Stimulated activated CD8-positive, alpha-beta memory T cell treated with anti-CD3 and anti-CD28 coated beads, Interleukin-4, amount 100 ng/mL, for 24 hours (primary cell): ENCODE results near the gene ASIC3.

ENCODE experiments used
- DNase-seq: peaks from one replicate; pipeline ENCODE4 v3.0.0-alpha.2; 2020; ENCODE audit warnings: low read depth

Gene ASIC3

DNA sequence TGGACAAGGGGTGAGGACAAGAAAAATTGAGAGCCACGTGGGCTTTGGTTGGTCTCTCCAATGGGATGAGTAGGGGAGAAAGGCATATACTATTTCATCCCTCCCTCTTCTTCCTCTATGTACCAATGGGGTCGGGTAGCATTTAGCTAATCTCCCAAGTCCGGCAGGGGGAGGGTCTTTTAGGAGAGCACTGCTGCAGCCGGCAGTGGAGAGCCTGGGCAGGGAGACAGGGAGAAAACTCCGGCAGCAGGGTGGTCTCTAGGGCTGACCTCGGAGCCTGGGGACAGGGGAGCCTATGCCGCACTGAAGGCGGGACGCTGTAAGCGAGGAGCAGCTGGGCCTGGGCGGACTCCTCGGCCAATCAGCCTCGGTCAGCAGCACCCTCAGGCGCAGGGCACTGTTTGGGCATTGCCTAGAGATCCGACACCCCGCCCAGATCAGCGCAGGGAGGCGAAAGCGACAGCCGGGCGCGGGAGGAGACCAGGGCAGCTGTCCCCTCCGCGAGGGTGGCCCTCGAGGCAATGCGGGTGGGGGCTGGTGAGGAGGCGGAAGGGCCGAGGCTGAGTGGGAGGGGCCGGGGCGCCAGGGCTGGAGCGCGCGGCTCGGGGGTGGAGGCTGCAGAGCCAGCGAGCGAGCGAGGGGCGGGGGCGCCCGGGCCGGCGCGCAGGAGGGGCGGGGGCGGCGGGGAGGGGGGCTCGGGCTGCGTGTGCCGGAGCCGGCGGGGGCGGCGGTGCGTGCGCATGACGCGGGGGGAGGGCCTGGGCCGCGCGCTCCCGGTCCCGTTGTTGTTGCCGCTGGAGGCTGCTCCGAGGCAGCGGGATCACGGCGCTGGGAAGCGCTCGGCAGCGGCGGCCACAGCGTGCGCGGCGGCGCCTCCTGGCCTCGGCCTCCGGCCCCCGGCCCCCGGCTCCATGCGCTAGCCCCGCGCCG, 37.6 kb downstream of the ASIC3 start, which contains the start of gene AGAP3:
Gene AGAP3 (plus strand): TSS at position 785 of the 930 bp plus-strand sequence. CDS start 267 bp downstream, outside the sequence.
- no peak for DNase-seq

- DNase-seq, result no peak
Measured at GRCh38 chr7:151086802-151087244, 38.5 kb downstream of the ASIC3 start.

DNA sequence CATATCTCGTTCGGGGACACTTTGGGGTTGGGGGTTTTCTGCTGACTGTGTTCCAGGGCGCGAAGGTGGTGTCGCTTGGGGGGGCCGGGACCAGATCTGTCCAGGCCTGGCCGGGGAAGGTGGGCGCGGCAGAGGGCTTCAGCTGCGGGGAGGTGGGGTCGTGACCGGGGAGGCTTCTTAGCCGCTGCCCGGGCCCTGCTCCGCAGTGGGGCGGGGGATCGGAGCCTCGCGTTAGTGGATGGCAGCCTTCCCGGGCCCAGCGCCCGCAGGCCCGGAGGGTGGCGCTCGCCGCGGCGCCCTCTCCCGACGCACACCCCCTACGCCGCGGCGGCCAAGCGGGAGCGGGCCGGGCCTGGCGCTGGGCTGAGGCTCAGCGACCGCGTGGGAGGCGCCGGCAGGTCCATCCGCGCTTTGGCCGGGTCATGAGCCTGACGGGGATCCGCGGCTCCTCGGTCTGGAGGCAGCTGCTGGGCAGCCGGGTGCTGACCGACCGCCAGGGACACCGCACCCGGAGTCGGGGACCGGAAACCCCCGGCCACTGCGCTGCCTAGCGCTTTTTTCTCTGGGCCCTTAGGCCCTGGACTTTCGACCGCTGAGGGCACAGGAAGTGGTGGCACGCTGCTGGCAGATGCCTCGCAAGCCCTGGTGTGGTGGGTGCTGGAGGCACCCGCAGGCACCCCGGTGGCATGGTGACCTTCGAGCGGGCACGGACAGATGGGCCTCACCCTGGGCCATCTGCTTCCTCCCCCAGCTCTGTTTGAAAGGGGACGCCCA, 39.1 kb downstream of the ASIC3 start:
- no peak for DNase-seq

DNA sequence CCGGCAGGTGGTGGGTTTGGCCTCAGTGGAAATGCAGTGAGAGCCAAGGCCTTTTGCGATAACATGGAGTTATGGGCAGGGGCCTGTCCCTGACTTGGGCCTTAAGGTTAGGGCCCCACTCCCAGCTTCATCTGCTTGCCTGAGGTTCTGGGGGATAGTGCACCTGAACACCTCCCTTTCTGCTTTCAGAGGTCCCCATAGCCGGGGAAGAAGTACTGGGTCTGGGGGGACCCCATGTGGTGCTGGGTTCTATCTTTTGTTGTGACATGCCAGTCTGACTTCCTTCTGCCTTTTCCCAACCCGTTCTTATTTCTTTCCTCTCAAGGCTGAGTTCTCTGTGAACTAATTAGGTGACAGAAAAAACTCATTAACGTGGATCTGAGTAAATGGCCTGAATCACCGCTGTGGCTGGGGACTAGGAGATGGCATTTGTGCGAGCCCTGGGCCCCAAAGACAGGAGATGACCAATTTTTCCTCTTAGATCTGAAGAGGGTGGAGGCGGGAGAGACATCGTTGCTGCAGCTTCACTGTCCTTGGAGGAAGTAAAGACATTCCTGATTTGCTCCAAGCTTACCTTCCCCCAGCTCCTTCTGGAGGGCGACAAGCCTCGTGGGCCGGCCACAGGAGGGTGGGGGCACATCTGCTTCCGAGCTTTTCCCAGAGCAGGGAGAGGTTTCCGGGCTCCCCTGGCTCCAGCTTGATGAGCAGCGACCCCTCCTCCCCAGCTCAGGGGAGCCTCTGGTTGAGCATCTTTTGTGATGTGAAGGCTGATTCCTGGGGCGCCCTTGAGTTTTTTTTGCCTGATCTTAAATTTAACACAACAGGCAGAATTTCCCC, 39.9 kb downstream of the ASIC3 start:
- DNase-seq, result no peak

GRCh38 chr7:151088856-151089699, 40.7 kb downstream of the ASIC3 start:
- no peak for DNase-seq

GRCh38 chr7:151089893-151090730, 41.8 kb downstream of the ASIC3 start:
- no peak for DNase-seq

DNA sequence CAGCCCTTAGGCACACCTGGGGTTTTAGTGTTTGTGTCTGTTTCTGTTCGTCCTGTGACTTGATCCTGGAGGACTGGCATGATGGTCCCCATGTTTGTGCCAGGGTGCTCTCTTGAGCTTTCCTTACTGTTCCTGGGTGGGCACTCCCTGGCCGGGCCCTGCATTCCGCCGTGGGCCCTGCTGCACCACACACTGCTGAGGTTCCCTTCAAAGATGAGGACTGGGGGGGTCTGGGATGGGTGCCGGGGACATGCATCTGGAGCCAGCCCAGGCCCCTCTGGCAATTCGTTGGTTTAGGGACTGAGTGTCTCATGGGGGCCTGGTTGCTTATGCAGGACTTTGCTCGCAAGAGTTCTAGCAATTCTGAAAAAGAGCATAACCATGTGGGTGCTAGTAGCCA, 42.7 kb downstream of the ASIC3 start:
- DNase-seq, result no peak

- DNase-seq, result no peak
Measured at GRCh38 chr7:151091431-151091830, 43.1 kb downstream of the ASIC3 start.

- no peak for DNase-seq
Measured at GRCh38 chr7:151091988-151092387, 43.7 kb downstream of the ASIC3 start.

DNA sequence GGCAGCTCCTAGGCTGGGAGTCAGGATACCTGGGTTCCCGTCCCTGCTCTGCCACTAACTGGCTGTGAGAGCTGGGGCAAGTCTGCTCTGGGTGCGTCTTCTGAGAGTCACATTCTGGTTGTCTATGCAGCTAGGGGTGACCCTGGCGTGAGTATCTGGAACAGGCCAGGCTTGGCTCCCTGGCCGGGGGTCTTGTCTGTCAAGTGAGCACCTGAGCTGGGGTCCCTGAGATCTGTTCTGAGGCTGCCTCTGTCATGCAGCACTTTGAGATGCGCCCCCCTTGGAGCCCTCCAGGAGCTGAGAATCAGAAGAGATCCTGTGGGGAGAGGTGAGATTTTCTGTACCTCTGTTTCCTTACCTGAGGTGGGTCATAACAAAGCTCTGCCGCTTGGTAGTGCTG, 45.4 kb downstream of the ASIC3 start:
- DNase-seq, result no peak

GRCh38 chr7:151094675-151095074, 46.3 kb downstream of the ASIC3 start:
- no peak for DNase-seq

DNA sequence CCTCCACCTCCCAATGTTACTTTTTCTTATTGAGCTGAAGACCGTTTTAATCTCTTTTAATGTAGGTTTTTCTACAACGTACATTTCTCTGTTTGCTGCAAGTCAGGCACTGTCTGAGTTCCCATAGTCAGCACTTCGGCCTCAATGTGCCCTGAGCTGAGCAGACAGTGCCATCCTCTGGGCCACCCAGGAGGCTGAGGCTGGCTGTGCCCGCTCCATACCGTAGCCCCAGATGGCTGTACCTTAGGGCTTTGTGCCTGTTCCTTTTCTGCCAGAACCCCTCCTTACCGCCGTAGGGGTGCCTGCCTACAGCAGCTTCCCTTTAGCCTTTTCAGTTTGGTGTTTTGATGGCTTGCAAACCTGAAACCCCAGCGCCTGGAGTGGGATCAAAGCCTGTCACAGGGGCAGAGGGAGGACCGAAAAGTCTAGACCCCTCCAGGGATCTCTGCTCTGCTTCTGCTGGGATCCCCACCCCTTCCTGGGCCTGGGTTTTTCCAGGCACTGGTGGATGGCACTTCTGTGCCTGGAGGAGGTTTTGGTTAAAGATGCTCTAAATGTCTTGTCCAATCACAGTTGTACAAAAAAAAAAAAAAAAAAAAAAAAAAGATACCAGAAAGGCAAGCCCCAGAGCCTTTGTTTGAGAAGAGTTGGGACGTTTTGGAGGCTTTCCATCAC, 46.9 kb downstream of the ASIC3 start:
- no peak for DNase-seq

- DNase-seq, result no peak
Measured at GRCh38 chr7:151095828-151096475, 47.6 kb downstream of the ASIC3 start.

GRCh38 chr7:151099486-151100211, 51.3 kb downstream of the ASIC3 start:
- DNase-seq, result no peak

GRCh38 chr7:151100921-151101320, 52.6 kb downstream of the ASIC3 start:
- DNase-seq, result no peak

GRCh38 chr7:151101621-151102396, 53.5 kb downstream of the ASIC3 start:
- DNase-seq, result no peak
